ENCODE results near the gene ZNF511. TPM values are rescaled to one million over a fixed set of nuclear protein-coding genes. Genes with fewer than 3 reads are reported as not detected.

ZNF511 gene
- total RNA-seq, 3 donors from 2014 or later = 27.4 to 33.2 (median 32.1) TPM

- intact Hi-C loops (cut with DNase I; ENCODE audit: low total_unique reads) = no loop called here
- Histone ChIP-seq H3K36me3 (no peaks in the 10 kb centered on the region), H3K4me3 (peak overlapping the region; percentile 87 to 99 (median 92)), H3K27ac (peak overlapping the region; percentile 98 to 99), H3K4me1 (peaks cover 0 to 7% of the 10 kb centered on the region in 2 donors), H3K27me3 (no peaks in the 10 kb centered on the region), H3K9me3 (no peaks in the 10 kb centered on the region)
- TF ChIP-seq CTCF (IDR thresholded peaks at IDR 0.05) (no peak), POLR2AphosphoS5 (IDR thresholded peaks at IDR 0.05) (no peak), POLR2A (IDR thresholded peaks at IDR 0.05) (no peak)
- DNase-seq (ENCODE audit: low spot score in 2 of 2) = peak; percentile 92 to 99
Measured at GRCh38 chr10:133309100-133309719, 496 bp downstream of the ZNF511 start.

GRCh38 chr10:133309720-133310398 is 1.1 kb downstream of the ZNF511 start:
- peak overlapping the region in 2 of 3 donors; percentile 92 to 99 for H3K4me3 ChIP-seq
- intact Hi-C loops (cut with DNase I; ENCODE audit: low total_unique reads) = no loop called here
- peak overlapping the region; percentile 98 to 99 for H3K27ac ChIP-seq
- no peaks in the 10 kb centered on the region for H3K27me3 ChIP-seq
- DNase-seq (ENCODE audit: low spot score in 2 of 2) = peak in 1 of 2 donors; percentile 47
- no peaks in the 10 kb centered on the region for H3K36me3 ChIP-seq
- H3K9me3 ChIP-seq = no peaks in the 10 kb centered on the region
- H3K4me1 ChIP-seq = peaks cover 0 to 7% of the 10 kb centered on the region in 2 donors
- TF ChIP-seq POLR2AphosphoS5 (IDR thresholded peaks at IDR 0.05) (no peak), POLR2A (IDR thresholded peaks at IDR 0.05) (no peak), CTCF (IDR thresholded peaks at IDR 0.05) (no peak)

- no peak for TF ChIP-seq POLR2A (IDR thresholded peaks at IDR 0.05)
- peaks cover 0 to 7% of the 10 kb centered on the region in 2 donors for H3K4me1 ChIP-seq
- H3K36me3 ChIP-seq = no peaks in the 10 kb centered on the region
- DNase-seq (ENCODE audit: low spot score in 2 of 2) = no peak
- H3K9me3 ChIP-seq = no peaks in the 10 kb centered on the region
- no peaks in the 10 kb centered on the region for H3K27me3 ChIP-seq
- intact Hi-C loops (cut with DNase I; ENCODE audit: low total_unique reads) = no loop called here
- H3K4me3 ChIP-seq = no peak overlapping the region
- H3K27ac ChIP-seq = no peak overlapping the region
Measured at GRCh38 chr10:133310399-133310755, 1.7 kb downstream of the ZNF511 start.

GRCh38 chr10:133310789-133311188 is 2.1 kb downstream of the ZNF511 start:
- H3K4me3 ChIP-seq = no peak overlapping the region
- no peaks in the 10 kb centered on the region for H3K27me3 ChIP-seq
- H3K27ac ChIP-seq = no peak overlapping the region
- no peaks in the 10 kb centered on the region for H3K36me3 ChIP-seq
- intact Hi-C loops (cut with DNase I; ENCODE audit: low total_unique reads) = no loop called here
- no peak for TF ChIP-seq POLR2A (IDR thresholded peaks at IDR 0.05)
- TF ChIP-seq POLR2AphosphoS5 (IDR thresholded peaks at IDR 0.05) = no peak
- TF ChIP-seq CTCF (IDR thresholded peaks at IDR 0.05) = no peak
- H3K4me1 ChIP-seq = peaks cover 0 to 7% of the 10 kb centered on the region in 2 donors
- H3K9me3 ChIP-seq = no peaks in the 10 kb centered on the region
- DNase-seq (ENCODE audit: low spot score in 2 of 2) = no peak

- no peak overlapping the region for H3K27ac ChIP-seq
Measured at GRCh38 chr10:133311570-133311969, 2.9 kb downstream of the ZNF511 start.

More at GRCh38 chr10:133311570-133311969, 2.9 kb downstream of the ZNF511 start:
- no peak for TF ChIP-seq POLR2A (IDR thresholded peaks at IDR 0.05)
- TF ChIP-seq CTCF (IDR thresholded peaks at IDR 0.05) = no peak
- TF ChIP-seq POLR2AphosphoS5 (IDR thresholded peaks at IDR 0.05) = no peak
- Histone ChIP-seq H3K4me1 (peaks cover 0 to 7% of the 10 kb centered on the region in 2 donors), H3K4me3 (no peak overlapping the region), H3K36me3 (no peaks in the 10 kb centered on the region), H3K27me3 (no peaks in the 10 kb centered on the region), H3K9me3 (no peaks in the 10 kb centered on the region)
- no peak for DNase-seq (ENCODE audit: low spot score in 2 of 2)
- intact Hi-C loops (cut with DNase I; ENCODE audit: low total_unique reads) = no loop called here
